A549 (cell line): ENCODE results near the gene FADS3.

Experiments used
- CHD2 ChIP-seq: fragments of 150-350 bp; IDR thresholded peaks from 2 replicates; pipeline ENCODE4 v1.6.1; 2014; ENCODE audit warnings: low read length; ENCODE audit not compliant: partially characterized antibody
- EP300 ChIP-seq, 2 experiments: fragments of >200 bp; sonication (Bioruptor Twin); formaldehyde crosslinking; IDR thresholded peaks; 2 replicates in 1 of 2; 3 replicates in 1 of 2; pipeline ENCODE4 v1.6.1; 2016 to 2017
- FOSB ChIP-seq: fragments of 250-450 bp; sonication (Bioruptor Pico); IDR thresholded peaks from 2 replicates; pipeline ENCODE4 v1.5.0; 2020; ENCODE audit warnings: mild to moderate bottlenecking, moderate library complexity
- POLR2A ChIP-seq: IDR thresholded peaks from 2 replicates; pipeline ENCODE4 v1.6.1; 2012; ENCODE audit warnings: mild to moderate bottlenecking, low read length
- RAD21 ChIP-seq, 2 experiments: fragments of >200 bp in 1 of 2; sonication (Bioruptor Twin) in 1 of 2; formaldehyde crosslinking in 1 of 2; IDR thresholded peaks in 1 of 2; conservative IDR thresholded peaks in 1 of 2; 2 replicates in 1 of 2; 3 replicates in 1 of 2; pipeline ENCODE4 v1.6.1; 2012 to 2018; ENCODE audit warnings: inconsistent platforms in 1 of 2
- RCOR1 ChIP-seq: fragments of 150-350 bp; IDR thresholded peaks from 2 replicates; pipeline ENCODE4 v1.6.1; 2014; ENCODE audit warnings: antibody characterized with exemption, low read length, low read depth
- SMC3 ChIP-seq: fragments of >200 bp; sonication (Bioruptor Twin); formaldehyde crosslinking; IDR thresholded peaks from 3 replicates; pipeline ENCODE4 v1.6.1; 2018; ENCODE audit warnings: inconsistent platforms
- TF ChIP-seq, protein P1 (sequence below): fragments of >200 bp; sonication (Bioruptor Twin); formaldehyde crosslinking; IDR thresholded peaks from 3 replicates; pipeline ENCODE4 v1.5.1; 2016
- TF ChIP-seq, protein P2 (sequence below): IDR thresholded peaks from 2 replicates; pipeline ENCODE4 v1.6.1; 2012; ENCODE audit warnings: low read depth, borderline replicate concordance
- TF ChIP-seq, protein P3 (sequence below): fragments of 200-600 bp; sonication (generic); IDR thresholded peaks from 2 replicates; pipeline ENCODE4 v1.6.1; 2016; ENCODE audit warnings: antibody characterized with exemption, mild to moderate bottlenecking, moderate library complexity
- TF ChIP-seq, protein P4 (sequence below): IDR thresholded peaks from 2 replicates; pipeline ENCODE4 v1.6.1; 2012

DNA sequence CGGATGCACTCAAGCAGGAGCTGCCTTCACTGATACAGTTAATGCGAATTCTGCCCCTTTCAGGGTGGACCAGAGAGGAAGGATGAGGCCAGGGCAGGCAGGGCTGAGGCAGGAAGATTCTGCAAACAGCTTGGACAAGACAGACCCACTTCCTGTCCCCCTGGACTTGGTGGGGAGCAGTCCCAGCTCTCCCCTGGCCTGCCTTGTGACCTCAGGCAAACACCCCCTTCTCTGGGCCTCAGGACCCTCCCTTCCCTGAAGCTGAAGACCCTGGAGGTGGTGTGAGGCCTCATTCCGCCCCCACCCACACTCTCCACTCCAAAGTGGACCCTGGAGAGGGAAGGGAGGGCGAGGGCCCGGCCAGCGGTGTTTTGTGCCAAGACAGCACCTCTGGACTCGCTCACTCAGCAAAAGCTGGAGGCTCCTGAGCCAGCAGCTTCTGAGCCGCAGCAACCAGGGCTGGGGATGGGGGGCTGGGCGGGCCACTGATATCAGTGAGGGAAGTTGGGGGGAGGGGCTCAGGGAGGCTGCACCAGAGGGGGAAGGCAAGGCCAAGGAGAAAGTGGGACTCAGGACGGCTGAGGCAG is 17.5 kb upstream of the FADS3 start:
- TF ChIP-seq, protein P1, sequence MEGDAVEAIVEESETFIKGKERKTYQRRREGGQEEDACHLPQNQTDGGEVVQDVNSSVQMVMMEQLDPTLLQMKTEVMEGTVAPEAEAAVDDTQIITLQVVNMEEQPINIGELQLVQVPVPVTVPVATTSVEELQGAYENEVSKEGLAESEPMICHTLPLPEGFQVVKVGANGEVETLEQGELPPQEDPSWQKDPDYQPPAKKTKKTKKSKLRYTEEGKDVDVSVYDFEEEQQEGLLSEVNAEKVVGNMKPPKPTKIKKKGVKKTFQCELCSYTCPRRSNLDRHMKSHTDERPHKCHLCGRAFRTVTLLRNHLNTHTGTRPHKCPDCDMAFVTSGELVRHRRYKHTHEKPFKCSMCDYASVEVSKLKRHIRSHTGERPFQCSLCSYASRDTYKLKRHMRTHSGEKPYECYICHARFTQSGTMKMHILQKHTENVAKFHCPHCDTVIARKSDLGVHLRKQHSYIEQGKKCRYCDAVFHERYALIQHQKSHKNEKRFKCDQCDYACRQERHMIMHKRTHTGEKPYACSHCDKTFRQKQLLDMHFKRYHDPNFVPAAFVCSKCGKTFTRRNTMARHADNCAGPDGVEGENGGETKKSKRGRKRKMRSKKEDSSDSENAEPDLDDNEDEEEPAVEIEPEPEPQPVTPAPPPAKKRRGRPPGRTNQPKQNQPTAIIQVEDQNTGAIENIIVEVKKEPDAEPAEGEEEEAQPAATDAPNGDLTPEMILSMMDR = no peak
- TF ChIP-seq, protein P2, sequence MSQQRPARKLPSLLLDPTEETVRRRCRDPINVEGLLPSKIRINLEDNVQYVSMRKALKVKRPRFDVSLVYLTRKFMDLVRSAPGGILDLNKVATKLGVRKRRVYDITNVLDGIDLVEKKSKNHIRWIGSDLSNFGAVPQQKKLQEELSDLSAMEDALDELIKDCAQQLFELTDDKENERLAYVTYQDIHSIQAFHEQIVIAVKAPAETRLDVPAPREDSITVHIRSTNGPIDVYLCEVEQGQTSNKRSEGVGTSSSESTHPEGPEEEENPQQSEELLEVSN = no peak
- TF ChIP-seq, protein P3, sequence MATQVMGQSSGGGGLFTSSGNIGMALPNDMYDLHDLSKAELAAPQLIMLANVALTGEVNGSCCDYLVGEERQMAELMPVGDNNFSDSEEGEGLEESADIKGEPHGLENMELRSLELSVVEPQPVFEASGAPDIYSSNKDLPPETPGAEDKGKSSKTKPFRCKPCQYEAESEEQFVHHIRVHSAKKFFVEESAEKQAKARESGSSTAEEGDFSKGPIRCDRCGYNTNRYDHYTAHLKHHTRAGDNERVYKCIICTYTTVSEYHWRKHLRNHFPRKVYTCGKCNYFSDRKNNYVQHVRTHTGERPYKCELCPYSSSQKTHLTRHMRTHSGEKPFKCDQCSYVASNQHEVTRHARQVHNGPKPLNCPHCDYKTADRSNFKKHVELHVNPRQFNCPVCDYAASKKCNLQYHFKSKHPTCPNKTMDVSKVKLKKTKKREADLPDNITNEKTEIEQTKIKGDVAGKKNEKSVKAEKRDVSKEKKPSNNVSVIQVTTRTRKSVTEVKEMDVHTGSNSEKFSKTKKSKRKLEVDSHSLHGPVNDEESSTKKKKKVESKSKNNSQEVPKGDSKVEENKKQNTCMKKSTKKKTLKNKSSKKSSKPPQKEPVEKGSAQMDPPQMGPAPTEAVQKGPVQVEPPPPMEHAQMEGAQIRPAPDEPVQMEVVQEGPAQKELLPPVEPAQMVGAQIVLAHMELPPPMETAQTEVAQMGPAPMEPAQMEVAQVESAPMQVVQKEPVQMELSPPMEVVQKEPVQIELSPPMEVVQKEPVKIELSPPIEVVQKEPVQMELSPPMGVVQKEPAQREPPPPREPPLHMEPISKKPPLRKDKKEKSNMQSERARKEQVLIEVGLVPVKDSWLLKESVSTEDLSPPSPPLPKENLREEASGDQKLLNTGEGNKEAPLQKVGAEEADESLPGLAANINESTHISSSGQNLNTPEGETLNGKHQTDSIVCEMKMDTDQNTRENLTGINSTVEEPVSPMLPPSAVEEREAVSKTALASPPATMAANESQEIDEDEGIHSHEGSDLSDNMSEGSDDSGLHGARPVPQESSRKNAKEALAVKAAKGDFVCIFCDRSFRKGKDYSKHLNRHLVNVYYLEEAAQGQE = no peak
- TF ChIP-seq FOSB (CRISPR knock-in tag) (no peak), EP300 (IDR thresholded peaks at IDR 0.05) (no peak), POLR2A (no peak), SMC3 (no peak), RCOR1 (no peak), RAD21 (conservative IDR thresholded peaks at IDR 0.05 in 1 of 2, IDR thresholded peaks at IDR 0.05 in 1 of 2) (no peak), CHD2 (no peak)
- TF ChIP-seq, protein P4, sequence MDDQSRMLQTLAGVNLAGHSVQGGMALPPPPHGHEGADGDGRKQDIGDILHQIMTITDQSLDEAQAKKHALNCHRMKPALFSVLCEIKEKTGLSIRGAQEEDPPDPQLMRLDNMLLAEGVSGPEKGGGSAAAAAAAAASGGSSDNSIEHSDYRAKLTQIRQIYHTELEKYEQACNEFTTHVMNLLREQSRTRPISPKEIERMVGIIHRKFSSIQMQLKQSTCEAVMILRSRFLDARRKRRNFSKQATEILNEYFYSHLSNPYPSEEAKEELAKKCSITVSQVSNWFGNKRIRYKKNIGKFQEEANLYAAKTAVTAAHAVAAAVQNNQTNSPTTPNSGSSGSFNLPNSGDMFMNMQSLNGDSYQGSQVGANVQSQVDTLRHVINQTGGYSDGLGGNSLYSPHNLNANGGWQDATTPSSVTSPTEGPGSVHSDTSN = no peak
